Stimulated activated CD4-positive, alpha-beta T cell treated with anti-CD3 and anti-CD28 coated beads, TNF-alpha, amount 100 ng/mL, for 1 hour (primary cell): ENCODE data around the gene CDC123.
"Not testable (repeated sequence)": the region's sequence is repeated elsewhere in the genome, so short reads cannot be mapped to it uniquely, and the experiment has no call there.

Experiments
- DNase-seq, 3 donors: peaks; one replicate each; pipeline ENCODE4 v3.0.0-alpha.2; 2020; ENCODE audit warnings: low read depth in 3 of 3, low spot score in 1 of 3

Gene CDC123

GRCh38 chr10:12234687-12235086 is 38.7 kb downstream of the CDC123 start:
- DNase-seq, result not testable (repeated sequence)

- no peak for DNase-seq
Measured at GRCh38 chr10:12235116-12235694, 39.2 kb downstream of the CDC123 start.

- DNase-seq, result no peak
Measured at GRCh38 chr10:12235796-12236195, 39.8 kb downstream of the CDC123 start.

- DNase-seq, result no peak
Measured at GRCh38 chr10:12237265-12238220, 41.6 kb downstream of the CDC123 start.

- DNase-seq, result no peak
Measured at GRCh38 chr10:12238821-12239220, 42.8 kb downstream of the CDC123 start.

- DNase-seq, result no peak
Measured at GRCh38 chr10:12241810-12242529, 46.0 kb downstream of the CDC123 start.

GRCh38 chr10:12243864-12244620 is 48.1 kb downstream of the CDC123 start:
- DNase-seq, result no peak

- DNase-seq, result no peak
Measured at GRCh38 chr10:12250181-12250580, 54.2 kb downstream of the CDC123 start.

GRCh38 chr10:12250702-12251101 is 54.7 kb downstream of the CDC123 start:
- DNase-seq, result not testable (repeated sequence)

- DNase-seq, result no peak
Measured at GRCh38 chr10:12251581-12251980, 55.6 kb downstream of the CDC123 start.

- DNase-seq, result no peak
Measured at GRCh38 chr10:12252882-12253546, 57.0 kb downstream of the CDC123 start.

- DNase-seq, result no peak
Measured at GRCh38 chr10:12255048-12255447, 59.1 kb downstream of the CDC123 start.

- no peak for DNase-seq
Measured at GRCh38 chr10:12259988-12260387, 64.0 kb downstream of the CDC123 start.

GRCh38 chr10:12262278-12262981 is 66.4 kb downstream of the CDC123 start:
- DNase-seq, result no peak

GRCh38 chr10:12264204-12264940 is 68.4 kb downstream of the CDC123 start:
- DNase-seq, result peak; percentile 26 to 60 (median 40)

GRCh38 chr10:12269056-12269455 is 73.1 kb downstream of the CDC123 start:
- DNase-seq, result no peak

GRCh38 chr10:12271210-12271540 is 75.2 kb downstream of the CDC123 start:
- DNase-seq, result no peak

- not testable (repeated sequence) for DNase-seq
Measured at GRCh38 chr10:12277862-12278261, 81.9 kb downstream of the CDC123 start.

- no peak for DNase-seq
Measured at GRCh38 chr10:12279281-12279680, 83.3 kb downstream of the CDC123 start.
